ENCODE measurements around the gene GMDS.
"Not testable (repeated sequence)": the region's sequence is repeated elsewhere in the genome, so short reads cannot be mapped to it uniquely, and the experiment has no call there.

- not testable (repeated sequence) for TF ChIP-seq CTCF (optimal IDR thresholded peaks at IDR 0.05 in 1 of 3, IDR thresholded peaks at IDR 0.05 in 1 of 3, conservative IDR thresholded peaks at IDR 0.05 in 1 of 3; ENCODE audit: extremely low read depth in 1 of 3, insufficient read depth in 2 of 3, low read length in 3 of 3); EZH2 (IDR thresholded peaks at IDR 0.05; ENCODE audit: low read length)
Observed at GRCh38 chr6:1690656-1691055, 554.7 kb downstream of the GMDS start.

All from keratinocyte (primary cell).